H1 (cell line): ENCODE results near the gene GPC1. TPM values are rescaled to one million over a fixed set of nuclear protein-coding genes. Genes with fewer than 3 reads are reported as not detected.

Experiments
- CHD1 ChIP-seq: IDR thresholded peaks from 2 replicates; pipeline ENCODE4 v1.6.1; 2012; ENCODE audit warnings: low read depth, low read length, improper control_type of control experiment
- EZH2 ChIP-seq: fragments of 200-600 bp; sonication (generic); IDR thresholded peaks from 2 replicates; pipeline ENCODE4 v1.7.1; 2012; ENCODE audit warnings: low read depth, mild to moderate bottlenecking, moderate library complexity, low read length, inconsistent platforms; ENCODE audit not compliant: severe bottlenecking
- HDAC2 ChIP-seq, 2 experiments: fragments of 300-600 bp in 1 of 2; sonication (generic) in 1 of 2; IDR thresholded peaks; 2 replicates each; pipeline ENCODE4 v1.6.1; 2011 to 2012; ENCODE audit warnings: low read depth in 2 of 2, low read length in 2 of 2, mild to moderate bottlenecking in 2 of 2, moderate library complexity in 2 of 2, borderline replicate concordance in 1 of 2, inconsistent platforms in 1 of 2
- JUN ChIP-seq: IDR thresholded peaks from 2 replicates; pipeline ENCODE4 v1.6.1; 2011; ENCODE audit warnings: low read depth, mild to moderate bottlenecking, improper control_type of control experiment, low read length
- KDM5A ChIP-seq: fragments of 200-600 bp; IDR thresholded peaks from 2 replicates; pipeline ENCODE4 v1.7.1; 2012; ENCODE audit warnings: mild to moderate bottlenecking, low read length, inconsistent platforms, mixed read lengths
- PHF8 ChIP-seq: fragments of 200-600 bp; sonication (generic); conservative IDR thresholded peaks from 2 replicates; pipeline ENCODE4 v1.7.1; 2012; ENCODE audit warnings: low read depth, mild to moderate bottlenecking, inconsistent platforms, low read length, moderate library complexity
- SAP30 ChIP-seq: fragments of 300-600 bp; sonication (generic); IDR thresholded peaks from 2 replicates; pipeline ENCODE4 v1.7.1; 2012; ENCODE audit warnings: low read length, moderate library complexity, mild to moderate bottlenecking, inconsistent platforms; ENCODE audit not compliant: insufficient read depth, insufficient replicate concordance
- SIX5 ChIP-seq: IDR thresholded peaks from 2 replicates; pipeline ENCODE4 v1.6.1; 2011; ENCODE audit warnings: mild to moderate bottlenecking, low read depth, low read length
- TBP ChIP-seq: IDR thresholded peaks from 2 replicates; pipeline ENCODE4 v1.6.1; 2011; ENCODE audit warnings: low read depth, low read length, improper control_type of control experiment
- polyA plus RNA-seq, 7 experiments: library from polyadenylated mRNA; depleted of rRNA in 3 of 7; stranded (reverse) in 5 of 7; unstranded in 2 of 7; fragments of >200 nt in 5 of 7; fragments of 200-250 nt in 2 of 7; gene quantifications; 1 replicate in 5 of 7; 2 replicates in 1 of 7; 4 replicates in 1 of 7; pipeline versions ENCODE4 v1.2.1 to v1.2.3, GENCODE V29; 2011 to 2013; ENCODE audit warnings: missing spikeins in 2 of 7, mixed read lengths in 2 of 7
- total RNA-seq: library from RNA; stranded (reverse); fragmentation: NEBNext Ultra II Directional; extraction: Animal tissue kit (Norgen Biotek cat#: 25700); gene quantifications from 2 replicates; pipeline ENCODE4 v1.2.1, GENCODE V29; 2021
- TF ChIP-seq, protein P1 (sequence below), 3 experiments: IDR thresholded peaks; 1 replicate in 2 of 3; 2 replicates in 1 of 3; pipeline versions ENCODE4 v1.5.1 to v1.6.1; 2011; ENCODE audit warnings: low read length in 3 of 3, mild to moderate bottlenecking in 3 of 3, inconsistent platforms in 2 of 3, low read depth in 1 of 3, moderate library complexity in 1 of 3; ENCODE audit not compliant: insufficient read depth in 1 of 3; ENCODE audit errors: control extremely low read depth in 1 of 3

Gene GPC1
- total and polyA plus RNA-seq, 2 of the 8 experiments (the other 6 are each of a cell fraction or from before 2014, with no cell fraction given): 21.9 to 28.3 TPM

DNA sequence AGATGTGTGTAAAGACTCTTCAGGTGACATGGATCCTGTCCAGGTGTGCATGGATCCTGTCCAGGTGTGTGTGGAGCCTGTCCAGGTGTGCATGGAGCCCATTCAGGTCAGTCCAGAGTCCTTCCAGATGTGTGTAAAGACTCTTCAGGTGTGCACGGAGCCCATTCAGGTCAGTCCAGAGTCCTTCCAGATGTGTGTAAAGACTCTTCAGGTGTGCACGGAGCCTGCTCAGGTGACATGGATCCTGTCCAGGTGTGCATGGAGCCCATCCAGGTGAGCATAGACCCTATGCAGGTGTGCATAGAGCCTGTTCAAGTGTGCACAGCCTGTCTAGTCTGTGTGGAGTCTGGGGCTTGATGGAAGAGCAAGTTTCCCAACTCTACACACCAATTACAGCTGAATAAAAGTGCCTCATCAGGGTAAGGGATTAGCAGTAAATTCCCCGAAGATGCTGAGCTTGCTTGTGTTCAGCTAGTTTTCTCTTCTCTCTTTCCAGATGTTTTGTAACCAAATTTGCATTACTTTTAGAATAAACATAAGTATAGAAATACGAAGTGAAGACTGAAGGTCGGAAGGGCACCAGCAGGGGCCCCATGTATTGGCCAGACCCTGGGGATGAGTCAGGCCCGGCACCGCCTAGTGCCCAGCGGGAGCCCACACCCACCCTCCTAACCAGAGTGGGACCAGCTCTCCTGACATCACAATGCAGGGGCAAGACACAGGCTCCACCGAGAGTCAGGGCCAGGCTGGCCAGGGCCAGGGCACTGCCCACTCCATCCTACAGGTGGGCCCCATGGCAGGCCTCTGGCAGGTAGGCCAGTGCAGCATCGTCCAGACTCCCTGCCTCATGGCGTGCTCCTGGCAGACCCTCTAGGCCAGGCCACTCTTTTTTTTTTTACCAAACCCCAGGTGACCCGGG lies 38.6 kb upstream of the GPC1 start (continued):
- TF ChIP-seq, protein P1, sequence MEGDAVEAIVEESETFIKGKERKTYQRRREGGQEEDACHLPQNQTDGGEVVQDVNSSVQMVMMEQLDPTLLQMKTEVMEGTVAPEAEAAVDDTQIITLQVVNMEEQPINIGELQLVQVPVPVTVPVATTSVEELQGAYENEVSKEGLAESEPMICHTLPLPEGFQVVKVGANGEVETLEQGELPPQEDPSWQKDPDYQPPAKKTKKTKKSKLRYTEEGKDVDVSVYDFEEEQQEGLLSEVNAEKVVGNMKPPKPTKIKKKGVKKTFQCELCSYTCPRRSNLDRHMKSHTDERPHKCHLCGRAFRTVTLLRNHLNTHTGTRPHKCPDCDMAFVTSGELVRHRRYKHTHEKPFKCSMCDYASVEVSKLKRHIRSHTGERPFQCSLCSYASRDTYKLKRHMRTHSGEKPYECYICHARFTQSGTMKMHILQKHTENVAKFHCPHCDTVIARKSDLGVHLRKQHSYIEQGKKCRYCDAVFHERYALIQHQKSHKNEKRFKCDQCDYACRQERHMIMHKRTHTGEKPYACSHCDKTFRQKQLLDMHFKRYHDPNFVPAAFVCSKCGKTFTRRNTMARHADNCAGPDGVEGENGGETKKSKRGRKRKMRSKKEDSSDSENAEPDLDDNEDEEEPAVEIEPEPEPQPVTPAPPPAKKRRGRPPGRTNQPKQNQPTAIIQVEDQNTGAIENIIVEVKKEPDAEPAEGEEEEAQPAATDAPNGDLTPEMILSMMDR (IDR thresholded peaks at IDR 0.05; ENCODE audit: control extremely low read depth in 1 of 3, insufficient read depth in 1 of 3, low read depth in 1 of 3, low read length in 3 of 3): no peak
- TF ChIP-seq SAP30 (no peak), EZH2 (no peak), TBP (no peak), HDAC2 (IDR thresholded peaks at IDR 0.05; ENCODE audit: borderline replicate concordance in 1 of 2, low read depth in 2 of 2, low read length in 2 of 2) (no peak), CHD1 (no peak), SIX5 (no peak), JUN (no peak), KDM5A (no peak), PHF8 (no peak)
